ENCODE measurements around the gene KAT6B.
"Not testable (repeated sequence)": the region's sequence is repeated elsewhere in the genome, so short reads cannot be mapped to it uniquely, and the experiment has no call there.

The KAT6B gene

GRCh38 chr10:74869635-74870034 lies 43.2 kb downstream of the KAT6B start:
- Histone ChIP-seq H3K27ac (no peak overlapping the region), H3K4me3 (no peak overlapping the region)
- TF ChIP-seq, protein P1, sequence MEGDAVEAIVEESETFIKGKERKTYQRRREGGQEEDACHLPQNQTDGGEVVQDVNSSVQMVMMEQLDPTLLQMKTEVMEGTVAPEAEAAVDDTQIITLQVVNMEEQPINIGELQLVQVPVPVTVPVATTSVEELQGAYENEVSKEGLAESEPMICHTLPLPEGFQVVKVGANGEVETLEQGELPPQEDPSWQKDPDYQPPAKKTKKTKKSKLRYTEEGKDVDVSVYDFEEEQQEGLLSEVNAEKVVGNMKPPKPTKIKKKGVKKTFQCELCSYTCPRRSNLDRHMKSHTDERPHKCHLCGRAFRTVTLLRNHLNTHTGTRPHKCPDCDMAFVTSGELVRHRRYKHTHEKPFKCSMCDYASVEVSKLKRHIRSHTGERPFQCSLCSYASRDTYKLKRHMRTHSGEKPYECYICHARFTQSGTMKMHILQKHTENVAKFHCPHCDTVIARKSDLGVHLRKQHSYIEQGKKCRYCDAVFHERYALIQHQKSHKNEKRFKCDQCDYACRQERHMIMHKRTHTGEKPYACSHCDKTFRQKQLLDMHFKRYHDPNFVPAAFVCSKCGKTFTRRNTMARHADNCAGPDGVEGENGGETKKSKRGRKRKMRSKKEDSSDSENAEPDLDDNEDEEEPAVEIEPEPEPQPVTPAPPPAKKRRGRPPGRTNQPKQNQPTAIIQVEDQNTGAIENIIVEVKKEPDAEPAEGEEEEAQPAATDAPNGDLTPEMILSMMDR (IDR thresholded peaks at IDR 0.05): no peak
- DNase-seq (ENCODE audit: low spot score): no peak

GRCh38 chr10:74870191-74870590 lies 43.8 kb downstream of the KAT6B start:
- H3K4me3 ChIP-seq: no peak overlapping the region
- TF ChIP-seq, protein P1 (IDR thresholded peaks at IDR 0.05): no peak
- DNase-seq (ENCODE audit: low spot score): no peak
- H3K27ac ChIP-seq: no peak overlapping the region

DNA sequence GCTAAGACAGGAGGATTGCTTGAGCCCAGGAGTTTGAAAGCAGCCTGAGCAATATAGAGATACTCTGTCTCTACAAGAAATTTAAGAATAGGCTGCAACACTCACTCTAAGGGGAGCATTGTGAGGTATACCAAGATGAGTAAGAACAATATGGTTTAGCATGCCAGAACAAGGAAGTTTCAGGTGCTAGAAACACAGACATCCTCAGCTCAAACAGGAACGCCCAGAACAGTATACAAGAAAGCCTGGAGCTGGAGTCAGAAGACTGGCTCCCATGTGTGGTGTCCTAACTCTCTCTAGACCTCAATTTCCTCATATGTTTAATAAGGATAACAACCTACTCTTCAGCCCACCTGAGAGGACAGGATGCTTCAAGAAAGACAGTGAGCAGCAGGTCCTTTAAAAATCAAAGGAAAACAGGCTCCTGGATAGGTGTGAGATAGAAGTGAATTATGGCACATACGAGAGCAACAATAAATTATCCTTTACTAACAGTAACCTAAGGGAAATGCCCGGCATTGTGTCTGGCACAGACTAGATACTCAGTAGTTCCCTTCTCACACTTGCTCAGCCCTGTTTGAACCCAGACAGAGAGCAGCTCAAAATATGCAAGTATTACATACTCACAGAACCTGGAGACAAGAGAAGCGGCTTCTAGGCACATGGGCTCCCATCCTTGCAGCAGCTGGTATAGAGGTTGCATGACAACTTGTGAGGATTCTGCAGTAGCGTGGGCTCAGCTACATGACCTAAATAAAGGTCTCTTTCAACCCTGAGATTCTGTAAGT lies 45.4 kb downstream of the KAT6B start:
- no peak for DNase-seq (ENCODE audit: low spot score)
- H3K27ac ChIP-seq: no peak overlapping the region
- H3K4me3 ChIP-seq: no peak overlapping the region
- TF ChIP-seq, protein P1 (IDR thresholded peaks at IDR 0.05): no peak

- no peak for DNase-seq (ENCODE audit: low spot score)
- Histone ChIP-seq H3K27ac (no peak overlapping the region), H3K4me3 (no peak overlapping the region)
- TF ChIP-seq, protein P1 (IDR thresholded peaks at IDR 0.05): no peak
Observed at GRCh38 chr10:74873803-74874454, 47.5 kb downstream of the KAT6B start.

DNA sequence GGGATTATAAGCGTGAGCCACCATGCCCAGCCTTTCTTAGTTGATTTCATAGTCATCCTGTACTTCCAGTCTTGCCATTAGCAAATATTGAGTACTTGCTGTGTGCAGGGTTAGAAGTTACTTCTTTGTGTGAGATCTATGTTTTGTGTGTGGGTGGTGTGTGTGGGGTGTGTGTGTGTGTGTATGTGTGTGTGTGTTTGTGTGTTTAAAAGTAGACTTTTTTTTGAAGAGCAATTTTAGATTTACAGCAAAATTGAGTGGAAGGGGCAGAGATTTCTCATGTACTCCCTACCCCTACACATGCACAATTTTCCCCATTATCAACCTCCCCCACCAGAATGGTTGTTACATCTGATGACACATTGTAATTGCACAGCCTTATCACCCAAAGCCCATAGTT lies 48.2 kb downstream of the KAT6B start:
- TF ChIP-seq, protein P1 (IDR thresholded peaks at IDR 0.05): no peak
- H3K27ac ChIP-seq: no peak overlapping the region
- no peak overlapping the region for H3K4me3 ChIP-seq
- DNase-seq (ENCODE audit: low spot score): no peak

- no peak overlapping the region for H3K27ac ChIP-seq
- TF ChIP-seq, protein P1 (IDR thresholded peaks at IDR 0.05): no peak
- no peak for DNase-seq (ENCODE audit: low spot score)
- no peak overlapping the region for H3K4me3 ChIP-seq
Observed at GRCh38 chr10:74875068-74875467, 48.7 kb downstream of the KAT6B start.

DNA sequence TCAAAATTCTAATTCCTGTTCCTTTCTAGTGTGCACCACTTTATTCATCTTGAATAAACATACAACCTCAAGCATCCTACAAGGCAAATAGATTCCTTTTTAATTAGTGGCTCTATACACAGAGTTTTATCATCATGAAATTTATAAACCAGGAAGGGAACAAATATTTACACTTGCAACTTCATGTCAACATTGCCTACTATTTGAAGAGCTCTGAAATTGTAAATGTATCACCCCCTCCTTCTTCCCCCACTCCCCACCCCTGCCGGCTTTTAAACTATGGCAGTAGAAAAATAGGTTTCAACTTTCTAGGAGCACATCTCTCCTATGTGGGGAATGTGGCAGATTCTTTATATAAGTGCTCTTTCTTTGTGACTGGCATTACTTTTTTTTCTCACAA lies 49.6 kb downstream of the KAT6B start:
- no peak overlapping the region for H3K27ac ChIP-seq
- DNase-seq (ENCODE audit: low spot score): no peak
- no peak overlapping the region for H3K4me3 ChIP-seq
- TF ChIP-seq, protein P1 (IDR thresholded peaks at IDR 0.05): no peak

DNA sequence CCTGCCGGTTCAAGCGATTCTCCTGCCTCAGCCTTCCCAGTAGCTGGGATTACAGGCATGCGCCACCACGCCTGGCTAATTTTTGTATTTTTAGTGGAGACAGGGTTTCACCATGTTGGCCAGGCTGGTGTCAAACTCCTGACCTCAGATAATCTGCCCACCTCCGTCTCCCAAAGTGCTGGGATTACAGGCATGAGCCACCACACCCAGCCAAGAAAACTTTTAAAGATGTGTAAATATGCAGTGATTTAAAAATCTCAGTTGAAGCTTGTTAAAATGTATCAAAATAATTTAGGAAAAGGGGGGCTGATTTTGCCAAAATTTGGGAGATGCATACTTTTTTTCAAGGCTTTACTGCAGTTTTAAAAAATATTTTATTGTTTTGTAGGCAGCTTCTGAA lies 50.7 kb downstream of the KAT6B start:
- DNase-seq (ENCODE audit: low spot score); H3K4me3 ChIP-seq; H3K27ac ChIP-seq: not testable (repeated sequence)

Data from coronary artery (tissue), 2 donors.